ENCODE data around the gene MINDY4B.

DNA sequence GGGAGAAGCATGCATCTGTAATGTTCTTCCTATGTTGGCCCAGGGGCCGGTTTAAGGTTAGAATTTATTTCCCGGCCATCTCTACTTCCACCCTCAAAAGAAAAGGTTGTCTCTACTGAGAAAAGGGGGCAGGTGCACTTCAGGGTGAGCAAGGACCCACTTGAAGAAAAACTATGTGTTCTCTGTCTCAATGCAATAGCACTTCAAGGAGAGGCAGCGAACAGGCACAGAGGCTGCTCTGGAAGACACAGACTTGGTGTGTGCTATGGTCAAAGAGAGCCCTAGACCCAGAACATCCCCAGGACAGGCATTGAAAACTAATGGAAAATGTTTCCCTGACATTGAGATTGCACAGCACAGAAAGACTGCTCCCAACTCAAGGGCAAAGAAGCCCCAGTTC is 7.6 kb downstream of the MINDY4B start:
- TF ChIP-seq CTCF (IDR thresholded peaks at IDR 0.05): no peak
- TF ChIP-seq POLR2A (IDR thresholded peaks at IDR 0.05): no peak
